ENCODE data around the gene KIF26B.

KIF26B gene

GRCh38 chr1:245590726-245591125, 435.9 kb downstream of the KIF26B start:
- DNase-seq (ENCODE audit: insufficient read length, low spot score), result no peak
- no peak for TF ChIP-seq CTCF (IDR thresholded peaks at IDR 0.05; ENCODE audit: insufficient read depth, missing control alignments)
- FAIRE-seq, result no peak

- no peak for FAIRE-seq
- no peak for DNase-seq (ENCODE audit: insufficient read length, low spot score)
- no peak for TF ChIP-seq CTCF (IDR thresholded peaks at IDR 0.05; ENCODE audit: insufficient read depth, missing control alignments)
Observed at GRCh38 chr1:245591346-245592188, 436.8 kb downstream of the KIF26B start.

- TF ChIP-seq CTCF (IDR thresholded peaks at IDR 0.05; ENCODE audit: insufficient read depth, missing control alignments), result no peak
- no peak for FAIRE-seq
- DNase-seq (ENCODE audit: insufficient read length, low spot score), result no peak
Observed at GRCh38 chr1:245592189-245592460, 437.3 kb downstream of the KIF26B start.

- DNase-seq (ENCODE audit: insufficient read length, low spot score) (no peak), FAIRE-seq (no peak)
- no peak for TF ChIP-seq CTCF (IDR thresholded peaks at IDR 0.05; ENCODE audit: insufficient read depth, missing control alignments)
Observed at GRCh38 chr1:245598524-245599305, 443.9 kb downstream of the KIF26B start.

- TF ChIP-seq CTCF (IDR thresholded peaks at IDR 0.05; ENCODE audit: insufficient read depth, missing control alignments), result no peak
- FAIRE-seq (no peak), DNase-seq (ENCODE audit: insufficient read length, low spot score) (no peak)
Observed at GRCh38 chr1:245599371-245600174, 444.8 kb downstream of the KIF26B start.

GRCh38 chr1:245600658-245601057, 445.9 kb downstream of the KIF26B start:
- no peak for DNase-seq (ENCODE audit: insufficient read length, low spot score)
- FAIRE-seq, result no peak
- no peak for TF ChIP-seq CTCF (IDR thresholded peaks at IDR 0.05; ENCODE audit: insufficient read depth, missing control alignments)
